Measurements from ENCODE around the gene ABLIM3.

Gene ABLIM3

DNA sequence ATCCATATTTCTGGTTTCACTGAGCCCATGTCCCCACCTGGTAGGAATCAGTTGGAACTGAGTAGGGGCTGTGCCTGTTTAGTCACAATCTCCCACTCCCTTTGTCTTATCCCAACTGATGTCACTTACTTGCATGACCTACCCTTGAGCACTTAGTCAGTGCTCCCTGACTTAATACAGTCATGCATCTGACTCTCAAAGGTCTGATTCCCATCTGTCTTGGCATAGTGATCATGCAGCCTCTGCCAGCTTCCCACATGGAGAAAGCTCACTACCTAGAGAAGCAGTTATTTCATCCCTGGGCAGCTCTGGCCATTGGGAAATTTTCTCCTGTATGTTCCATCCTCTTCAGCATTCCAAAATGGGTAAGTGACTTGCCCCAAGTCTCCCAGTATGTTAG is 24.8 kb downstream of the ABLIM3 start:
- TF ChIP-seq, protein P1, sequence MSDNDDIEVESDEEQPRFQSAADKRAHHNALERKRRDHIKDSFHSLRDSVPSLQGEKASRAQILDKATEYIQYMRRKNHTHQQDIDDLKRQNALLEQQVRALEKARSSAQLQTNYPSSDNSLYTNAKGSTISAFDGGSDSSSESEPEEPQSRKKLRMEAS (IDR thresholded peaks at IDR 0.05): no peak
- no peak for TF ChIP-seq RAD21 (IDR thresholded peaks at IDR 0.05; ENCODE audit: low read depth)
- TF ChIP-seq, protein P2, sequence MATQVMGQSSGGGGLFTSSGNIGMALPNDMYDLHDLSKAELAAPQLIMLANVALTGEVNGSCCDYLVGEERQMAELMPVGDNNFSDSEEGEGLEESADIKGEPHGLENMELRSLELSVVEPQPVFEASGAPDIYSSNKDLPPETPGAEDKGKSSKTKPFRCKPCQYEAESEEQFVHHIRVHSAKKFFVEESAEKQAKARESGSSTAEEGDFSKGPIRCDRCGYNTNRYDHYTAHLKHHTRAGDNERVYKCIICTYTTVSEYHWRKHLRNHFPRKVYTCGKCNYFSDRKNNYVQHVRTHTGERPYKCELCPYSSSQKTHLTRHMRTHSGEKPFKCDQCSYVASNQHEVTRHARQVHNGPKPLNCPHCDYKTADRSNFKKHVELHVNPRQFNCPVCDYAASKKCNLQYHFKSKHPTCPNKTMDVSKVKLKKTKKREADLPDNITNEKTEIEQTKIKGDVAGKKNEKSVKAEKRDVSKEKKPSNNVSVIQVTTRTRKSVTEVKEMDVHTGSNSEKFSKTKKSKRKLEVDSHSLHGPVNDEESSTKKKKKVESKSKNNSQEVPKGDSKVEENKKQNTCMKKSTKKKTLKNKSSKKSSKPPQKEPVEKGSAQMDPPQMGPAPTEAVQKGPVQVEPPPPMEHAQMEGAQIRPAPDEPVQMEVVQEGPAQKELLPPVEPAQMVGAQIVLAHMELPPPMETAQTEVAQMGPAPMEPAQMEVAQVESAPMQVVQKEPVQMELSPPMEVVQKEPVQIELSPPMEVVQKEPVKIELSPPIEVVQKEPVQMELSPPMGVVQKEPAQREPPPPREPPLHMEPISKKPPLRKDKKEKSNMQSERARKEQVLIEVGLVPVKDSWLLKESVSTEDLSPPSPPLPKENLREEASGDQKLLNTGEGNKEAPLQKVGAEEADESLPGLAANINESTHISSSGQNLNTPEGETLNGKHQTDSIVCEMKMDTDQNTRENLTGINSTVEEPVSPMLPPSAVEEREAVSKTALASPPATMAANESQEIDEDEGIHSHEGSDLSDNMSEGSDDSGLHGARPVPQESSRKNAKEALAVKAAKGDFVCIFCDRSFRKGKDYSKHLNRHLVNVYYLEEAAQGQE (IDR thresholded peaks at IDR 0.05; ENCODE audit: low read depth): no peak
- TF ChIP-seq FOXM1 (IDR thresholded peaks at IDR 0.05; ENCODE audit: borderline replicate concordance, low read depth): no peak
- TF ChIP-seq TCF12 (IDR thresholded peaks at IDR 0.05; ENCODE audit: low read depth): no peak
- no peak for TF ChIP-seq YY1 (IDR thresholded peaks at IDR 0.05; ENCODE audit: low read depth)
- TF ChIP-seq, protein P3, sequence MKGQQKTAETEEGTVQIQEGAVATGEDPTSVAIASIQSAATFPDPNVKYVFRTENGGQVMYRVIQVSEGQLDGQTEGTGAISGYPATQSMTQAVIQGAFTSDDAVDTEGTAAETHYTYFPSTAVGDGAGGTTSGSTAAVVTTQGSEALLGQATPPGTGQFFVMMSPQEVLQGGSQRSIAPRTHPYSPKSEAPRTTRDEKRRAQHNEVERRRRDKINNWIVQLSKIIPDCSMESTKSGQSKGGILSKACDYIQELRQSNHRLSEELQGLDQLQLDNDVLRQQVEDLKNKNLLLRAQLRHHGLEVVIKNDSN (IDR thresholded peaks at IDR 0.05): no peak
- no peak for TF ChIP-seq ZBTB7A (IDR thresholded peaks at IDR 0.05; ENCODE audit: low read depth)

DNA sequence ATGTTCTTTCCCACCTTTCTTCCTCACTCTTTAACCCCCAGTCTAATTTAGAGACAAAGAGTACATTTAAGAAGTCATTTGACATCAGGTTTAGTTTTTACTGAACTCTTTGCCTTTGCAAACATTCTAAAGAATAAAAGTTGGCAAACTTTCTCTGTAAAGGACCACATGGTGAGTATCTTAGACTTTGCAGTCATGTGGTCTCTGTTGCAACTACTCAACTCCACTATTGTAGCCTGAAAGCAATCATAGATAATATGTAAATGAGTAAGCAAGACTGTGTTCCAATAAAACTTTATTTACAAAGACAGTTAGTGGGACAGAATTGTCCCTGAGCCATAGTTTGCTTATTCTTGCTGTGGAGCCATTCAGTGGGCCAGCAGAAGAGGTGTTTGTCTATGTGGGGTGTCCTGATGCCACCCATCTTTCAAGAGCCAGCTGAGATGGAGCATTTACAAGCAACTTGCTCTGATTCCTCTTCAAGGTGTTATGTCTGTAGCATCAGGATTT is 25.4 kb downstream of the ABLIM3 start:
- TF ChIP-seq, protein P2 (IDR thresholded peaks at IDR 0.05; ENCODE audit: low read depth): no peak
- no peak for TF ChIP-seq NFIC (IDR thresholded peaks at IDR 0.05)

DNA sequence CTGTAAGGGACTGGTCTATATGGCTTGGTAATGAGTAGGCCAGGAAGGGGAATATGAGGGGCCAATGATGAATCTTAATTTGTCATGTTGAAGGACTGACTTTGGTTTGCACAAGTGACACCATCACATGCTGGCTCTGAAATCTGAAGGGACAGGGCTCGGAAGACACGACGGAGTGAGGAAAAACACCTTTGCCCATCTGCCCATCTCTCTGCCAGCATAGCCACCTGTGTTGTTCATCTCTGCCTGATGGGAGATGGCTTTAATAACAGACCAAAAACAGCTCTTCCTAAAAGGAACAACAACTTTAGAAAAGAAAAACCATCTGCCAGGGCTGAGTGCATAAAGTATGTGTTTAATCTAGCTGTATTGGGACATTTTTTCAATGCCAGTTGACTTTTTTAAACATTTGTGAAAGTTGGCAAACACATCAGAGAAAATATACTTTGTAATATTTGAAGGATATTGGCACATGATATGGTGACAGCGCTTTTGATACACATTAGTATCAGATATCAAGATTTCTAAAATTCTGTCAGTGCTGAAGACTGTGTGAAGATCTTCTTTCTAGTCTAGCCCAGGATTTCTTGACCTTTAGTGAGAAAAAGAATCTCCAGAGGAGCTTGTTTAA is 27.1 kb downstream of the ABLIM3 start:
- TF ChIP-seq CREB1 (IDR thresholded peaks at IDR 0.05; ENCODE audit: low read depth) (no peak), ZBTB7A (IDR thresholded peaks at IDR 0.05; ENCODE audit: low read depth) (no peak), EGR1 (IDR thresholded peaks at IDR 0.05) (no peak), TEAD4 (IDR thresholded peaks at IDR 0.05) (no peak), YY1 (IDR thresholded peaks at IDR 0.05; ENCODE audit: low read depth) (no peak), TCF12 (IDR thresholded peaks at IDR 0.05; ENCODE audit: low read depth) (no peak), RAD21 (IDR thresholded peaks at IDR 0.05; ENCODE audit: low read depth) (no peak), FOXM1 (IDR thresholded peaks at IDR 0.05; ENCODE audit: borderline replicate concordance, low read depth) (no peak), TAF1 (IDR thresholded peaks at IDR 0.05; ENCODE audit: low read depth) (no peak), NFIC (IDR thresholded peaks at IDR 0.05) (no peak), EP300 (IDR thresholded peaks at IDR 0.05; ENCODE audit: borderline replicate concordance) (no peak), CEBPB (IDR thresholded peaks at IDR 0.05) (no peak)
- TF ChIP-seq, protein P2 (IDR thresholded peaks at IDR 0.05; ENCODE audit: low read depth): no peak
- TF ChIP-seq, protein P3 (IDR thresholded peaks at IDR 0.05): no peak
- TF ChIP-seq, protein P1 (IDR thresholded peaks at IDR 0.05): no peak

DNA sequence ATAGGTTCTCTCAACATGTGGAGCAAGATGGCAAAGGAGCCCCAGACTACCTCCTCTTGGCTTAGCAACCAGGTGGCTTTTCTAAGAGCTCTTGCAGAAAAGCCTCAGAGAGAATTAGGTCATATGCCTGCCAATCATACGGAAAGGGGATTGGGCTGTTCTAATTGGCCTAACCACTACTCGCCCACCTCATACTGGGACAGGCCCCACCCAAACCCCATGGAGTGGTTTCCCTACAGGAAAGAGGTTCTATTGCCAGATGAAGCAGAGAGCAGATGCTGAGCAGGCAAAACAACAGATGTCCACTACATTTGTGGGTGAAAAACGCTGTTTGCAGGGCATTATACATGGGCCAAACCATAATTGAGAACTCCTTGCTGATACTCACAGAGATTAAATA is 29.0 kb downstream of the ABLIM3 start:
- no peak for TF ChIP-seq EGR1 (IDR thresholded peaks at IDR 0.05)
- TF ChIP-seq RAD21 (IDR thresholded peaks at IDR 0.05; ENCODE audit: low read depth): no peak
- TF ChIP-seq CEBPB (IDR thresholded peaks at IDR 0.05): no peak
- TF ChIP-seq NFIC (IDR thresholded peaks at IDR 0.05): no peak

DNA sequence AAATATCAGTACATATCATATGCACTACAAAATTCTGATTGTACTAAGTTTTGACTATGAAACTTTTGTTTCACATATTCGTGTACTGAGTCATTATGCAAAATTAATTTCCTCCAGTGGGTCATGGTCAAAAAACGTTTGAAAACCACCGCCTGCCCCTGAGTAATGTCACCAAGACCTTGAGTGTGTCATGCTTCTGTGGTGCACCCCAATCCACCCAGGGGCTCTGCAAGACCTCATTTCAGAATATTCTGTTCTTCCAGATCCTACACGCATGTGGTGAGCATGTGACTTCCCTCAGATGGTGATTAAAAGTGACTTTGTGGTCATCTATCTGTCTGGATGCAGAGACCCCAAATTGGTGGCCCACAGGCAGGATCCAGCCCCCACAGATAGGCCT is 31.0 kb downstream of the ABLIM3 start:
- TF ChIP-seq, protein P1 (IDR thresholded peaks at IDR 0.05): no peak
- no peak for TF ChIP-seq FOXM1 (IDR thresholded peaks at IDR 0.05; ENCODE audit: borderline replicate concordance, low read depth)
- TF ChIP-seq, protein P3 (IDR thresholded peaks at IDR 0.05): no peak
- TF ChIP-seq NFIC (IDR thresholded peaks at IDR 0.05): no peak
- no peak for TF ChIP-seq ZBTB7A (IDR thresholded peaks at IDR 0.05; ENCODE audit: low read depth)
- TF ChIP-seq TAF1 (IDR thresholded peaks at IDR 0.05; ENCODE audit: low read depth): no peak
- TF ChIP-seq, protein P2 (IDR thresholded peaks at IDR 0.05; ENCODE audit: low read depth): no peak
- no peak for TF ChIP-seq CEBPB (IDR thresholded peaks at IDR 0.05)
- no peak for TF ChIP-seq TCF12 (IDR thresholded peaks at IDR 0.05; ENCODE audit: low read depth)
- TF ChIP-seq YY1 (IDR thresholded peaks at IDR 0.05; ENCODE audit: low read depth): no peak
- no peak for TF ChIP-seq EP300 (IDR thresholded peaks at IDR 0.05; ENCODE audit: borderline replicate concordance)
